ENCODE data around the gene NPIPB2.
"Not testable (repeated sequence)": the region's sequence is repeated elsewhere in the genome, so short reads cannot be mapped to it uniquely, and the experiment has no call there.

Gene NPIPB2

GRCh38 chr16:11967195-11967911, 25.5 kb upstream of the NPIPB2 start:
- Mint-ChIP-seq H3K9me3 (no peaks in the 10 kb centered on the region), H3K4me1 (no peaks in the 10 kb centered on the region), H3K4me3 (no peak overlapping the region), H3K36me3 (no peaks in the 10 kb centered on the region), H3K27ac (no peak overlapping the region)
- DNase-seq (ENCODE audit: low spot score in 2 of 2) (no peak), ATAC-seq (no peak)

DNA sequence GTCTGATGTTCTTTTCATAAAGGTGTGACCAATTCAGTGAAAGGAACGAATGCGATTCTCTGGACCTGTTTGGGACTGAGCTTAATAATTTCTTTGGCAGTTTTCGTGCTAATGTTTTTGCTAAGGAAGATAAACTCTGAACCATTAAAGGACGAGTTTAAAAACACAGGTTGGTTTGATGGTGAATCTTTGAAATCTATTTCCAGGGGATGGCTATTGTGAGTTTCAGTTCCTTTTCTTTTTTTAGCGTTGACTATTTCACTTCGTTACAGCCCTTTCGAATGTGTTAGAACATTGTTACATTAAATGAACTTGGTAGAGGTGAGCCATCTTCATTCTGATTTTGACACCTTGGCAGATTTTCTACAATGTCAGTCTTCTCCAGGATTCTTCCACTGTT, 24.3 kb upstream of the NPIPB2 start:
- no peak overlapping the region for H3K27ac Mint-ChIP-seq
- H3K36me3 Mint-ChIP-seq = no peaks in the 10 kb centered on the region
- no peaks in the 10 kb centered on the region for H3K9me3 Mint-ChIP-seq
- H3K4me3 Mint-ChIP-seq = no peak overlapping the region
- no peaks in the 10 kb centered on the region for H3K4me1 Mint-ChIP-seq
- DNase-seq (ENCODE audit: low spot score in 2 of 2) (no peak), ATAC-seq (no peak)

GRCh38 chr16:11964761-11965551, 23.1 kb upstream of the NPIPB2 start, which contains the start of gene TNFRSF17:
TNFRSF17 (plus strand) TSS chr16:11965210; CDS start chr16:11965325, 115 bp downstream.
- Mint-ChIP-seq H3K4me1 (no peaks in the 10 kb centered on the region), H3K9me3 (no peaks in the 10 kb centered on the region), H3K27ac (no peak within 1 kb of the TSS), H3K36me3 (no peaks in the 10 kb centered on the region), H3K4me3 (no peak within 1 kb of the TSS)
- DNase-seq (ENCODE audit: low spot score in 2 of 2) (no peak), ATAC-seq (no peak)

DNA sequence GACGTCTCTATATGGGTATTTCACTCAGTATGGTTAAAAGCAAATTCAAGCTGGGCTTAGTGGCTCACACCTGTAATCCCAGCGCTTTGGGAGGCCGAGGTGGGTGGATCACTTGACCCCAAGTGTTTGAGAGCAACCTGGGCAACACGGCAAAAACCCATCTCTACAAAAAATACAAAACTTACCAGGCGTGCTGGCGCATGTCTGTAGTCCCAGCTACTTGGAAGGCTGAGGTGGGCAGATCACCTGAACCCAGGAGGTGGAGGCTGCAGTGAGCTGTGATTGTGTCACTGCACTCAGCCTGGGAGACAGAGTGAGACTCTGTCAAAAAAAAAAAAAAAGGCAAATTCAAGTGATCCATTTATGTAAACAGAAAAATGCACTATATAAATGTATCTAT, 21.9 kb upstream of the NPIPB2 start:
- no peaks in the 10 kb centered on the region for H3K9me3 Mint-ChIP-seq
- DNase-seq (ENCODE audit: low spot score in 2 of 2) (no peak), ATAC-seq (no peak)
- no peak overlapping the region for H3K27ac Mint-ChIP-seq
- no peaks in the 10 kb centered on the region for H3K36me3 Mint-ChIP-seq
- H3K4me3 Mint-ChIP-seq = no peak overlapping the region
- H3K4me1 Mint-ChIP-seq = no peaks in the 10 kb centered on the region

DNA sequence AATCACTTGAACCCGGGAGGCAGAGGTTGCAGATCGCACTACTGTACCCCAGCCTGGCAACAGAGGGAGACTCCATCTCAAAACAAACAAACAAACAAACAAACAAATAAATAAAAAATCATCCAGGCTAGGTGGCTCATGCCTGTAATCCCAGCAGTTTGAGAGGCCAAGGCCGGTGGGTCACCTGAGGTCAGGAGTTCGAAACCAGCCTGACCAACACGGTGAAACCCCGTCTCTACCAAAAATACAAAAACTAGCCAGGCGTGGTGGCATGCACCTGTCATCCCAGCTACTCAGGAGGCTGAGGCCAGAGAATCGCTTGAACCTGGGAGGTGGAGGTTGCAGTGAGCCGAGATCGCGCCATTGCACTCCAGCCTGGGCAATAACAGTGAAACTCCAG, 21.1 kb upstream of the NPIPB2 start:
- not testable (repeated sequence) for H3K9me3 Mint-ChIP-seq; H3K36me3 Mint-ChIP-seq; H3K27ac Mint-ChIP-seq; DNase-seq (ENCODE audit: low spot score in 2 of 2); H3K4me1 Mint-ChIP-seq; ATAC-seq; H3K4me3 Mint-ChIP-seq

DNA sequence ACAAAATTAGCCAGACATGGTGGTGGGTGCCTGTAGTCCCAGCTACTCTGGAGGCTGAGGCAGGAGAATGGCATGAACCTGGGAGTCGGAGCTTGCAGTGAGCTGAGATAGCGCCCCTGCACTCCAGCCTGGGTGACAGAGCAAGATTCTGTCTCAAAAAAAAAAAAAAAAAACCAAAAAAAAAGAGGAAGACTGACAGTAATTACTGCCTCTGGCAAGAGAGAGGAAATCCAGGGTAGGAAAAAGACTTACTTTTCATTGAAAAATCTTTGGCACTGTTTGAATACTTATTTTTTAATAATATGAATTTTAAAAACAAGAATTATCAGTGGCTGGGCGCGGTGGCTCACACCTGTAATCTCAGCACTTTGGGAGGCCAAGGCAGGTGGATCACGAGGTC, 20.6 kb upstream of the NPIPB2 start:
- ATAC-seq, H3K4me1 Mint-ChIP-seq: not testable (repeated sequence)

GRCh38 chr16:11957591-11958395, 15.9 kb upstream of the NPIPB2 start:
- H3K36me3 Mint-ChIP-seq = no peaks in the 10 kb centered on the region
- ATAC-seq = no peak
- H3K27ac Mint-ChIP-seq = no peak overlapping the region
- H3K4me3 Mint-ChIP-seq = no peak overlapping the region
- no peaks in the 10 kb centered on the region for H3K9me3 Mint-ChIP-seq
- H3K4me1 Mint-ChIP-seq = no peaks in the 10 kb centered on the region
- DNase-seq (ENCODE audit: low spot score in 2 of 2) = no peak

More for the DNA sequence above, 20.6 kb upstream of the NPIPB2 start:
- H3K4me3 Mint-ChIP-seq; H3K9me3 Mint-ChIP-seq; DNase-seq (ENCODE audit: low spot score in 2 of 2); H3K27ac Mint-ChIP-seq; H3K36me3 Mint-ChIP-seq: not testable (repeated sequence)

GRCh38 chr16:11956558-11956957, 14.7 kb upstream of the NPIPB2 start:
- no peaks in the 10 kb centered on the region for H3K4me1 Mint-ChIP-seq
- H3K36me3 Mint-ChIP-seq = no peaks in the 10 kb centered on the region
- no peak overlapping the region for H3K27ac Mint-ChIP-seq
- no peak for ATAC-seq
- no peak overlapping the region for H3K4me3 Mint-ChIP-seq
- DNase-seq (ENCODE audit: low spot score in 2 of 2) = no peak
- H3K9me3 Mint-ChIP-seq = no peaks in the 10 kb centered on the region

DNA sequence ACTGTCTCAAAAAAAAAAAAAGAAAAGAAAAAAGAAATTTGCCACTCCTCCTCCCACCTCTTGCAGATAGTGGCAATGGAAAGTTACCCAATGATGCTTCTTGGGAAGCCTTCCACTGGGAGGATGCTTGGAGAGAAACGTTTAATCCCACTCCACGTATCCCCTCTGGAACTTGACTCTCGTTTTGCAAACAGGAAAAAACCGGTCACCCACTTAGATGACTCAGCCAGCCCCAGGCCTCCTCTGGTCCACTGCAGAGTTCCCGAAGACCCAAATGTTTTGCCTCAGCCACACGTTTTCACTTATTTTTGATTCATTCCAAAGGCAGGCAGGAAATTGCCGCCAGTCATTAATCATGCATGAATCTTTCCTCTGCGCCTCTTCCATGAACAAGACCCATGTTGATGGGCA, 13.9 kb upstream of the NPIPB2 start:
- DNase-seq (ENCODE audit: low spot score in 2 of 2) (no peak), ATAC-seq (no peak)
- no peaks in the 10 kb centered on the region for H3K4me1 Mint-ChIP-seq
- no peaks in the 10 kb centered on the region for H3K9me3 Mint-ChIP-seq
- no peak overlapping the region for H3K4me3 Mint-ChIP-seq
- no peak overlapping the region for H3K27ac Mint-ChIP-seq
- no peaks in the 10 kb centered on the region for H3K36me3 Mint-ChIP-seq

DNA sequence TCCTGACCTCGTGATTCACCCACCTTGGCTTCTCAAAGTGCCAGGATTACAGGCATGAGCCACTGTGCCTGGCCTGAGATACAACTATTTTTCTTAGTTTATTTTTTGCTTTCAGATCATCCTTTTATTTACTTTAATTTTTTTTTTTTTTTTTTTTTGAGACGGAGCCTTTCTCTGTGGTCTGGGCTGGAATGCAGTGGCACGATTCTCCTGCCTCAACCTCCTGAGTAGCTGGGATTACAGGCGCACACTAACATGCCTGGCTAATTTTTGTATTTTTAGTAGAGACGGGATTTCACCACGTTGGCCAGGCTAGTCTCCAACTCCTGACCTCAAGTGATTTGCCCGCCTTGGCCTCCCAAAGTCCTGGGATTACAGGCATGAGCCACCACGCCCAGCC, 11.7 kb upstream of the NPIPB2 start:
- not testable (repeated sequence) for H3K9me3 Mint-ChIP-seq; H3K27ac Mint-ChIP-seq; H3K4me1 Mint-ChIP-seq; ATAC-seq; H3K36me3 Mint-ChIP-seq; H3K4me3 Mint-ChIP-seq; DNase-seq (ENCODE audit: low spot score in 2 of 2)

GRCh38 chr16:11950388-11950787, 8.5 kb upstream of the NPIPB2 start:
- no peak overlapping the region for H3K4me3 Mint-ChIP-seq
- no peak overlapping the region for H3K27ac Mint-ChIP-seq
- H3K4me1 Mint-ChIP-seq = no peaks in the 10 kb centered on the region
- ATAC-seq = no peak
- no peak for DNase-seq (ENCODE audit: low spot score in 2 of 2)
- H3K36me3 Mint-ChIP-seq = no peaks in the 10 kb centered on the region
- no peaks in the 10 kb centered on the region for H3K9me3 Mint-ChIP-seq

GRCh38 chr16:11949527-11949926, 7.7 kb upstream of the NPIPB2 start:
- DNase-seq (ENCODE audit: low spot score in 2 of 2) (no peak), ATAC-seq (peak; percentile 34)
- Mint-ChIP-seq H3K4me1 (no peaks in the 10 kb centered on the region), H3K9me3 (no peaks in the 10 kb centered on the region), H3K27ac (no peak overlapping the region), H3K36me3 (no peaks in the 10 kb centered on the region), H3K4me3 (no peak overlapping the region)

DNA sequence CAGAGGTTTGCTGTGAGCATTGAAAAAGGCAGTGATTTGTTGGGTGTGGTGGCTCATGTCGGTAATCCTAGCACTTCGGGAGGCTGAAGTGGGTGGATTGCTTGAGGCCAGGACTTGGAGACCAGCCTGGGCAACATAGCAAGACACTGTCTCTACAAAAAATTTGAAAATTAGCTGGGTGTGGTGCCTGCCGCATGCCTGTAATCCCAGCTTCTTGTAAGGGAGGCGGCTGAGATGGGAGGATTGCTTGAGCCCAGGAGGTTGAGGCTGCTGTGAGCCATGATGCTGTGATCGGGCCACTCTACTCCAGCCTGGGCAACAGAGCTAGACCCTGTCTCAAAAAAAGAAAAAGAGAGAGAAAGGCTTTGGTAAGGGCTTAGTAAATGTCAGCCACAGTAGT, 7.0 kb upstream of the NPIPB2 start:
- Mint-ChIP-seq H3K36me3 (no peaks in the 10 kb centered on the region), H3K4me3 (no peak overlapping the region), H3K9me3 (no peaks in the 10 kb centered on the region), H3K27ac (no peak overlapping the region), H3K4me1 (no peaks in the 10 kb centered on the region)
- no peak for ATAC-seq
- no peak for DNase-seq (ENCODE audit: low spot score in 2 of 2)

DNA sequence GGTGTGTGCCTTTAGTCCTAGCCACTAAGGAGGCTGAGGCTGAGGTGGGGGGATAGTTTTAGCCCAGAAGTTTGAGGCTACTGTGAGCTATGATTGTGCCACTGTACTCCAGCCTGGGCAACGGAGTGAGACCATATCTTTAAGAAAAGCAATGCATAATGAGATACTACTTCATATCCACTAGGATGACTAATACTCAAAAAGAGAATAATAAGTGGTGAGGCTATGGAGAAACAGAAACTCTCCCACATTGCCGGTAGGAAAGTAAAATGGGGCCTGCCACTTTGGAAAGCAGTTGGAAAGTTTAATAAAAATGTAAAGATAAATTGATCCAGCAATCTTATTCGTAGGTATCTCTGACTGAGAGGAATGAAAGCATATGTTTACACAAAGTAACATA, 4.6 kb upstream of the NPIPB2 start:
- Mint-ChIP-seq H3K9me3 (no peaks in the 10 kb centered on the region), H3K4me3 (no peak overlapping the region), H3K36me3 (no peaks in the 10 kb centered on the region), H3K27ac (no peak overlapping the region), H3K4me1 (no peaks in the 10 kb centered on the region)
- no peak for ATAC-seq
- no peak for DNase-seq (ENCODE audit: low spot score in 2 of 2)

- H3K27ac Mint-ChIP-seq; ATAC-seq; DNase-seq (ENCODE audit: low spot score in 2 of 2); H3K4me3 Mint-ChIP-seq; H3K36me3 Mint-ChIP-seq; H3K4me1 Mint-ChIP-seq; H3K9me3 Mint-ChIP-seq: not testable (repeated sequence)
Observed at GRCh38 chr16:11927350-11927749, 14.5 kb downstream of the NPIPB2 start.

Data from stimulated activated effector memory CD8-positive, alpha-beta T cell treated with anti-CD3 and anti-CD28 coated beads, Interleukin-12 subunit alpha, Interleukin-12 subunit beta, amount 100 ng/mL, for 72 hours (primary cell).